ENCODE results near the gene BRD3. TPM values are rescaled to one million over a fixed set of nuclear protein-coding genes. Genes with fewer than 3 reads are reported as not detected.

The BRD3 gene
- total RNA-seq, 2 experiments from 2014 or later: 3.1 to 16.3 TPM

GRCh38 chr9:134088063-134088725 is 20.4 kb upstream of the BRD3 start:
- Histone ChIP-seq H3K4me2 (ENCODE audit: low read length) (no peak overlapping the region), H3K9me2 (ENCODE audit: insufficient read depth, low read length) (no peaks in the 10 kb centered on the region), H3K27ac (ENCODE audit: low read depth, low read length, poor library complexity, severe bottlenecking) (no peak overlapping the region), H3K4me1 (ENCODE audit: insufficient read depth, low read length, poor library complexity, severe bottlenecking) (no peaks in the 10 kb centered on the region), H2AFZ (ENCODE audit: low read length) (no peak overlapping the region), H3K4me3 (ENCODE audit: low read depth, low read length, poor library complexity, severe bottlenecking) (no peak overlapping the region), H3K9me3 (ENCODE audit: low read length) (no peaks in the 10 kb centered on the region), H3K79me2 (ENCODE audit: insufficient read depth, low read depth, low read length) (no peaks in the 10 kb centered on the region), H4K20me1 (ENCODE audit: insufficient read depth, low read length) (no peaks in the 10 kb centered on the region), H3K36me3 (ENCODE audit: insufficient read depth, low read length) (no peaks in the 10 kb centered on the region)
- POLR2A ChIA-PET: interaction anchor here (0.6 kb wide), 1 partner anchor 111 kb away, joined by 4 read pairs; no protein-coding TSS in a partner anchor
- TF ChIP-seq CTCF (conservative IDR thresholded peaks at IDR 0.05; ENCODE audit: low read length): no peak
- TF ChIP-seq EZH2phosphoT487 (IDR thresholded peaks at IDR 0.05; ENCODE audit: borderline replicate concordance, low read depth, low read length): no peak
- intact Hi-C loops (cut with micrococcal nuclease; ENCODE audit: unreplicated experiment): no loop called here
- BruUV-seq (replicated peaks): no TSS peak
- CTCF ChIA-PET (ENCODE audit: unreplicated experiment): no interaction called here
- DNase-seq (ENCODE audit: low spot score): no peak

GRCh38 chr9:134085674-134086073 is 17.8 kb upstream of the BRD3 start:
- Histone ChIP-seq H3K79me2 (ENCODE audit: insufficient read depth, low read depth, low read length) (no peaks in the 10 kb centered on the region), H3K4me3 (ENCODE audit: low read depth, low read length, poor library complexity, severe bottlenecking) (no peak overlapping the region), H3K9me3 (ENCODE audit: low read length) (no peaks in the 10 kb centered on the region), H3K4me2 (ENCODE audit: low read length) (no peak overlapping the region), H3K36me3 (ENCODE audit: insufficient read depth, low read length) (no peaks in the 10 kb centered on the region), H2AFZ (ENCODE audit: low read length) (no peak overlapping the region), H3K27ac (ENCODE audit: low read depth, low read length, poor library complexity, severe bottlenecking) (no peak overlapping the region), H4K20me1 (ENCODE audit: insufficient read depth, low read length) (no peaks in the 10 kb centered on the region), H3K9me2 (ENCODE audit: insufficient read depth, low read length) (no peaks in the 10 kb centered on the region), H3K4me1 (ENCODE audit: insufficient read depth, low read length, poor library complexity, severe bottlenecking) (no peaks in the 10 kb centered on the region)
- intact Hi-C loops (cut with micrococcal nuclease; ENCODE audit: unreplicated experiment): no loop called here
- no TSS peak for BruUV-seq (replicated peaks)
- TF ChIP-seq CTCF (conservative IDR thresholded peaks at IDR 0.05; ENCODE audit: low read length): no peak
- TF ChIP-seq EZH2phosphoT487 (IDR thresholded peaks at IDR 0.05; ENCODE audit: borderline replicate concordance, low read depth, low read length): no peak
- no peak for DNase-seq (ENCODE audit: low spot score)
- CTCF ChIA-PET (ENCODE audit: unreplicated experiment): no interaction called here
- POLR2A ChIA-PET: no interaction called here

- CTCF ChIA-PET (ENCODE audit: unreplicated experiment): no interaction called here
- POLR2A ChIA-PET: no interaction called here
- no peak overlapping the region for H3K27ac ChIP-seq (ENCODE audit: low read depth, low read length, poor library complexity, severe bottlenecking)
Measured at GRCh38 chr9:134083451-134083850, 15.6 kb upstream of the BRD3 start.

More at GRCh38 chr9:134083451-134083850, 15.6 kb upstream of the BRD3 start:
- Histone ChIP-seq H3K79me2 (ENCODE audit: insufficient read depth, low read depth, low read length) (no peaks in the 10 kb centered on the region), H3K36me3 (ENCODE audit: insufficient read depth, low read length) (no peaks in the 10 kb centered on the region), H3K4me3 (ENCODE audit: low read depth, low read length, poor library complexity, severe bottlenecking) (no peak overlapping the region), H3K9me3 (ENCODE audit: low read length) (peaks cover 5% of the 10 kb centered on the region; the same call in 1 of the 2 replicates), H3K4me2 (ENCODE audit: low read length) (no peak overlapping the region), H4K20me1 (ENCODE audit: insufficient read depth, low read length) (no peaks in the 10 kb centered on the region), H3K4me1 (ENCODE audit: insufficient read depth, low read length, poor library complexity, severe bottlenecking) (no peaks in the 10 kb centered on the region), H2AFZ (ENCODE audit: low read length) (no peak overlapping the region), H3K9me2 (ENCODE audit: insufficient read depth, low read length) (no peaks in the 10 kb centered on the region)
- no TSS peak for BruUV-seq (replicated peaks)
- intact Hi-C loops (cut with micrococcal nuclease; ENCODE audit: unreplicated experiment): no loop called here
- no peak for DNase-seq (ENCODE audit: low spot score)
- TF ChIP-seq EZH2phosphoT487 (IDR thresholded peaks at IDR 0.05; ENCODE audit: borderline replicate concordance, low read depth, low read length) (no peak), CTCF (conservative IDR thresholded peaks at IDR 0.05; ENCODE audit: low read length) (no peak)
